Neural cell (in vitro differentiated cells): ENCODE data around the gene PGM3. TPM values are rescaled to one million over a fixed set of nuclear protein-coding genes. Genes with fewer than 3 reads are reported as not detected.

Experiments
- H2AFZ ChIP-seq: fragments of 200-600, 300-800 bp; sonication (generic), shearing (Covaris generic); 2 replicates; pipeline ENCODE4 v1.6.0; 2014; ENCODE audit warnings: low read depth, mild to moderate bottlenecking, antibody characterized with exemption, low read length, moderate library complexity
- H3F3A ChIP-seq: fragments of 200-600 bp; shearing (Covaris generic); 2 replicates; pipeline ENCODE4 v1.6.1; 2016; ENCODE audit warnings: mild to moderate bottlenecking, moderate library complexity, mixed read lengths, antibody characterized with exemption, low read length; ENCODE audit not compliant: insufficient read depth, poor library complexity, severe bottlenecking
- H3K27ac ChIP-seq: fragments of 200-600, 300-800 bp; sonication (generic), shearing (Covaris generic); 2 replicates; pipeline ENCODE4 v1.5.1; 2014; ENCODE audit warnings: mild to moderate bottlenecking, low read length, moderate library complexity
- H3K27me3 ChIP-seq: fragments of 300-800, 200-600 bp; sonication (generic), shearing (Covaris generic); 2 replicates; pipeline ENCODE4 v1.6.0; 2014; ENCODE audit warnings: mild to moderate bottlenecking, low read depth, low read length, moderate library complexity; ENCODE audit not compliant: insufficient read depth
- H3K36me3 ChIP-seq: fragments of 300-800, 200-600 bp; sonication (generic), shearing (Covaris generic); 2 replicates; pipeline ENCODE4 v1.5.1; 2014; ENCODE audit warnings: mild to moderate bottlenecking, antibody characterized with exemption, low read length, moderate library complexity; ENCODE audit not compliant: insufficient read depth
- H3K4me2 ChIP-seq: fragments of 300-800, 200-600 bp; sonication (generic), shearing (Covaris generic); 2 replicates; pipeline ENCODE4 v1.6.0; 2014; ENCODE audit warnings: mild to moderate bottlenecking, low read length
- H3K4me3 ChIP-seq: fragments of 300-800, 200-600 bp; sonication (generic), shearing (Covaris generic); 2 replicates; pipeline ENCODE4 v1.5.1; 2014; ENCODE audit warnings: mild to moderate bottlenecking, low read length, moderate library complexity
- H3K79me2 ChIP-seq: fragments of 200-600 bp; shearing (Covaris generic); replicated peaks from 2 replicates; pipeline ENCODE4 v1.6.0; 2014; ENCODE audit warnings: mild to moderate bottlenecking, low read length, moderate library complexity; ENCODE audit not compliant: insufficient read depth
- H3K9ac ChIP-seq: fragments of 300-800, 200-600 bp; sonication (generic), shearing (Covaris generic); 2 replicates; pipeline ENCODE4 v1.6.1; 2016; ENCODE audit warnings: mild to moderate bottlenecking, low read length, mixed read lengths
- H3K9me2 ChIP-seq: fragments of 200-600 bp; shearing (Covaris generic); 2 replicates; pipeline ENCODE4 v1.6.1; 2016; ENCODE audit warnings: mild to moderate bottlenecking, low read length, mixed read lengths; ENCODE audit not compliant: insufficient read depth
- H3K9me3 ChIP-seq: fragments of 200-600, 300-800 bp; sonication (generic), shearing (Covaris generic); 2 replicates; pipeline ENCODE4 v1.6.1; 2016; ENCODE audit warnings: mild to moderate bottlenecking, mixed run types, low read length, moderate library complexity, mixed read lengths
- H4K20me1 ChIP-seq: fragments of 200-600 bp; shearing (Covaris generic); 2 replicates; pipeline ENCODE4 v1.6.1; 2016; ENCODE audit warnings: mild to moderate bottlenecking, mixed run types; ENCODE audit not compliant: insufficient read depth
- CTCF ChIP-seq: fragments of 450-650 bp; IDR thresholded peaks from 2 replicates; pipeline ENCODE4 v1.5.1; 2014; ENCODE audit warnings: antibody characterized with exemption, mild to moderate bottlenecking, moderate library complexity; ENCODE audit not compliant: poor library complexity, severe bottlenecking
- EP300 ChIP-seq: fragments of 450-650 bp; conservative IDR thresholded peaks from 2 replicates; pipeline ENCODE4 v1.6.1; 2014; ENCODE audit warnings: antibody characterized with exemption, mild to moderate bottlenecking, moderate library complexity; ENCODE audit not compliant: poor library complexity, severe bottlenecking
- EZH2 ChIP-seq: fragments of 200-600, 300-800 bp; shearing (Covaris generic), sonication (generic); IDR thresholded peaks from 2 replicates; pipeline ENCODE4 v1.6.1; 2014; ENCODE audit warnings: antibody characterized with exemption, low read length, borderline replicate concordance, mild to moderate bottlenecking; ENCODE audit not compliant: insufficient read depth, poor library complexity, severe bottlenecking
- MXI1 ChIP-seq: fragments of 450-650 bp; conservative IDR thresholded peaks from 2 replicates; pipeline ENCODE4 v1.6.1; 2014; ENCODE audit warnings: antibody characterized with exemption, mild to moderate bottlenecking; ENCODE audit not compliant: poor library complexity, severe bottlenecking
- POLR2AphosphoS5 ChIP-seq: IDR thresholded peaks from 2 replicates; pipeline ENCODE4 v1.6.1; 2012
- RAD21 ChIP-seq: fragments of 450-650 bp; conservative IDR thresholded peaks from 2 replicates; pipeline ENCODE4 v1.6.1; 2014; ENCODE audit warnings: antibody characterized with exemption, mild to moderate bottlenecking, moderate library complexity
- REST ChIP-seq: IDR thresholded peaks from 2 replicates; pipeline ENCODE4 v1.6.1; 2012; ENCODE audit warnings: borderline replicate concordance
- SMC3 ChIP-seq: fragments of 450-650 bp; conservative IDR thresholded peaks from 2 replicates; pipeline ENCODE4 v1.6.1; 2014; ENCODE audit warnings: antibody characterized with exemption, mild to moderate bottlenecking, moderate library complexity; ENCODE audit not compliant: poor library complexity
- TAF1 ChIP-seq: IDR thresholded peaks from 2 replicates; pipeline ENCODE4 v1.6.1; 2012; ENCODE audit warnings: low read depth
- polyA plus RNA-seq: library from polyadenylated mRNA; depleted of rRNA; stranded (reverse); fragments of >200 nt; gene quantifications from 2 replicates; pipeline ENCODE4 v1.2.3, GENCODE V29; 2014

The PGM3 gene
- polyA plus RNA-seq, 1 donor from 2014 or later = 198 TPM

- H3K9ac ChIP-seq = no peak overlapping the region
- H3K36me3 ChIP-seq = no peaks in the 10 kb centered on the region
- no peak overlapping the region for H2AFZ ChIP-seq
- H3K27ac ChIP-seq = no peak overlapping the region
- H4K20me1 ChIP-seq = no peaks in the 10 kb centered on the region
- TF ChIP-seq REST = no peak
- TF ChIP-seq SMC3 = no peak
- TF ChIP-seq RAD21 = no peak
- no peak for TF ChIP-seq EZH2
- TF ChIP-seq MXI1 = no peak
- no peak for TF ChIP-seq POLR2AphosphoS5
- no peak for TF ChIP-seq TAF1
- no peak for TF ChIP-seq CTCF
- TF ChIP-seq EP300 = no peak
- no peaks in the 10 kb centered on the region for H3K9me3 ChIP-seq
- H3K27me3 ChIP-seq = no peaks in the 10 kb centered on the region
- no peak overlapping the region for H3K4me3 ChIP-seq
- no peaks in the 10 kb centered on the region for H3K79me2 ChIP-seq
- no peaks in the 10 kb centered on the region for H3F3A ChIP-seq
- no peaks in the 10 kb centered on the region for H3K9me2 ChIP-seq
- no peak overlapping the region for H3K4me2 ChIP-seq
Observed at GRCh38 chr6:83185096-83185495, 8.0 kb downstream of the PGM3 start.

DNA sequence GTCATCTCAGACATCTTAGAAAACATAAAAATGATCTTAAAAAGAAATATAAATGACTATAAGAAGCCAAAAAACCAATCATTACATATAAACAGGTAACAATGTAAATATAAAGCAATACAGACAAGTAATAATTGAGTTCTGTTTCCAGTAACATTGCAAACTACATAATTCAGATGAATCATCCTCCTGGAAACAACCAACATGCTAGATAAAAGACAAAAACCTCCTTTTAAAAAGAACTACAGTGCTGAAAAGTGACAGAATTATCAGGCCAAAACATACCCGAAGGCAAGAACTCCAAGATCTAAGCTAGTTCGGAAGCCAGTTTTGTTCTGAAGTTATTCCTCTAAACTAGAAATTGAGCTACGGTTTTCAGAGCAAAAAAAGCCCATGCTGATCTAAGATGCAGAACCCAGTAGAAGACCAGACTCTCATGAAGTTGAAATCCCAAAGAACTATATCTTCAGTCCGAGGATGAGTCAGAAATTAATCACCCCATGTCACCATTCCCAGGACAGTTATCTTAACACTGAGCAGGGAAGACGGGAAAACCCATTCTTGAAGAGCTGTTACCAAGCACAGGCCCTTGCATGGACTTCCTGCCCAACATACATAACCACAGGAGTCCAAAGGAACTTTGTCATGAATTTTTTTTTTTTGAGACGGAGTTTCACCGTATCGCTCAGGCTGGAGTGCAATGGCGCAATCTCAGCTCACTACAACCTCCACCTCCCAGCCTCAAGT is 9.8 kb downstream of the PGM3 start:
- Histone ChIP-seq H3K9me2 (no peaks in the 10 kb centered on the region), H4K20me1 (no peaks in the 10 kb centered on the region), H3F3A (no peaks in the 10 kb centered on the region), H3K4me2 (no peak overlapping the region), H3K79me2 (no peaks in the 10 kb centered on the region), H3K27me3 (no peaks in the 10 kb centered on the region), H3K36me3 (no peaks in the 10 kb centered on the region), H3K9me3 (no peaks in the 10 kb centered on the region), H3K27ac (no peak overlapping the region), H2AFZ (no peak overlapping the region), H3K9ac (no peak overlapping the region), H3K4me3 (no peak overlapping the region)
- no peak for TF ChIP-seq POLR2AphosphoS5
- TF ChIP-seq REST = no peak
- TF ChIP-seq EP300 = no peak
- no peak for TF ChIP-seq RAD21
- no peak for TF ChIP-seq EZH2
- TF ChIP-seq CTCF = no peak
- no peak for TF ChIP-seq TAF1
- TF ChIP-seq SMC3 = no peak
- no peak for TF ChIP-seq MXI1
